ENCODE data around the gene CABCOCO1.

DNA sequence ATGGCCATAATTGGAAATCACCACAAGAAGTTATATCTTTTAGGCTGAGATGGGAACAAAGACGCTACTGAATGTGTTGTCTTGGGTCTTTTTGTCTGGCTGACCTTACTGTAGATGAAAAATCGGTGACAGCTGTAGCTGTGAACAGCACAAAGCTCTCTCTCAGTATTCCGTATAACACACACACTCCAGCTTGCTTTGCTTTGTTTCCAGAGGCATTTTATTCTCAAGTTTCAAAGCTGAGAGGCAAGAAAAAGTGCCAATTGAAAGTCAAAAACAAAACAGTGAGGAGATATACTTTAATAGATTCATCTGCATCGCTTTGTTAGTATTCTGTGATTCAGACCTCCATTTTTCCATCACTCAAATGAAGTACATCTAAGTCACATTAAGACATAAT is 39.6 kb upstream of the CABCOCO1 start:
- TF ChIP-seq ZNF70 (CRISPR knock-in tag; IDR thresholded peaks at IDR 0.05) (no peak), CREB5 (CRISPR knock-in tag; IDR thresholded peaks at IDR 0.05; ENCODE audit: low read depth) (no peak), ZFP30 (CRISPR knock-in tag; IDR thresholded peaks at IDR 0.05) (no peak), ZFP3 (CRISPR knock-in tag; IDR thresholded peaks at IDR 0.05) (no peak)
- TF ChIP-seq, protein P1, sequence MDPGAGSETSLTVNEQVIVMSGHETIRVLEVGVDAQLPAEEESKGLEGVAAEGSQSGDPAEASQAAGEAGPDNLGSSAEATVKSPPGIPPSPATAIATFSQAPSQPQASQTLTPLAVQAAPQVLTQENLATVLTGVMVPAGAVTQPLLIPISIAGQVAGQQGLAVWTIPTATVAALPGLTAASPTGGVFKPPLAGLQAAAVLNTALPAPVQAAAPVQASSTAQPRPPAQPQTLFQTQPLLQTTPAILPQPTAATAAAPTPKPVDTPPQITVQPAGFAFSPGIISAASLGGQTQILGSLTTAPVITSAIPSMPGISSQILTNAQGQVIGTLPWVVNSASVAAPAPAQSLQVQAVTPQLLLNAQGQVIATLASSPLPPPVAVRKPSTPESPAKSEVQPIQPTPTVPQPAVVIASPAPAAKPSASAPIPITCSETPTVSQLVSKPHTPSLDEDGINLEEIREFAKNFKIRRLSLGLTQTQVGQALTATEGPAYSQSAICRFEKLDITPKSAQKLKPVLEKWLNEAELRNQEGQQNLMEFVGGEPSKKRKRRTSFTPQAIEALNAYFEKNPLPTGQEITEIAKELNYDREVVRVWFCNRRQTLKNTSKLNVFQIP (CRISPR knock-in tag; IDR thresholded peaks at IDR 0.05; ENCODE audit: borderline replicate concordance, low read depth): no peak

All from SK-N-SH treated with all-trans-retinoic acid at 6 μM for 48 hours (cell line).